CD4-positive, alpha-beta T cell treated with Interleukin-10 for 1 hour (primary cell): ENCODE data around the gene CRYBB3.
"Not testable (repeated sequence)": the region's sequence is repeated elsewhere in the genome, so short reads cannot be mapped to it uniquely, and the experiment has no call there.

Experiments
- DNase-seq: peaks from one replicate; pipeline ENCODE4 v3.0.0-alpha.2; 2020

Gene CRYBB3

GRCh38 chr22:25207553-25208157 is 8.0 kb downstream of the CRYBB3 start:
- DNase-seq, result no peak

- no peak for DNase-seq
These were observed 8.7 kb downstream of the CRYBB3 start for GRCh38 chr22:25208328-25208727.

GRCh38 chr22:25208743-25209505 is 9.3 kb downstream of the CRYBB3 start:
- no peak for DNase-seq

- DNase-seq, result no peak
These were observed 11.1 kb downstream of the CRYBB3 start for GRCh38 chr22:25210793-25211192.

- DNase-seq, result no peak
These were observed 12.7 kb downstream of the CRYBB3 start for GRCh38 chr22:25212337-25212736.

- no peak for DNase-seq
These were observed 13.6 kb downstream of the CRYBB3 start for GRCh38 chr22:25213221-25213620.

- no peak for DNase-seq
These were observed 16.6 kb downstream of the CRYBB3 start for GRCh38 chr22:25216230-25216629.

GRCh38 chr22:25219211-25219689 is 19.6 kb downstream of the CRYBB3 start, which contains the start of gene CRYBB2:
CRYBB2 (plus strand) TSS chr22:25219639; CDS start chr22:25221430, 1,791 bp downstream.
- DNase-seq, result no peak

- DNase-seq, result no peak
These were observed 20.3 kb downstream of the CRYBB3 start for GRCh38 chr22:25219948-25220442.

- no peak for DNase-seq
These were observed 22.1 kb downstream of the CRYBB3 start for GRCh38 chr22:25221790-25222189.

- no peak for DNase-seq
These were observed 23.7 kb downstream of the CRYBB3 start for GRCh38 chr22:25223269-25223850.

GRCh38 chr22:25228822-25229221 is 29.2 kb downstream of the CRYBB3 start:
- DNase-seq, result no peak

- not testable (repeated sequence) for DNase-seq
These were observed 31.1 kb downstream of the CRYBB3 start for GRCh38 chr22:25230760-25231159.

GRCh38 chr22:25232301-25232700 is 32.6 kb downstream of the CRYBB3 start:
- no peak for DNase-seq

- not testable (repeated sequence) for DNase-seq
These were observed 34.0 kb downstream of the CRYBB3 start for GRCh38 chr22:25233706-25234105.

- DNase-seq, result peak; percentile 50
These were observed 36.1 kb downstream of the CRYBB3 start for GRCh38 chr22:25235547-25236290.

- no peak for DNase-seq
These were observed 36.8 kb downstream of the CRYBB3 start for GRCh38 chr22:25236417-25236816.

GRCh38 chr22:25237503-25237902 is 37.8 kb downstream of the CRYBB3 start:
- DNase-seq, result no peak

- not testable (repeated sequence) for DNase-seq
These were observed 38.4 kb downstream of the CRYBB3 start for GRCh38 chr22:25238058-25238457.

- DNase-seq, result not testable (repeated sequence)
These were observed 55.5 kb downstream of the CRYBB3 start for GRCh38 chr22:25255169-25255568.
